Vagina (tissue), 2 donors: ENCODE measurements around the gene ABTB2. TPM values are rescaled to one million over a fixed set of nuclear protein-coding genes. Genes with fewer than 3 reads are reported as not detected.

Source experiments
- DNase-seq, 2 donors: peaks; one replicate each; pipeline ENCODE4 v3.0.0-alpha.2; 2017; ENCODE audit errors: extremely low spot score in 2 of 2
- H3K27ac ChIP-seq: fragments of 200-600 bp; sonication (generic); one replicate; pipeline ENCODE4 v1.5.1; 2019
- H3K27me3 ChIP-seq: fragments of 200-600 bp; sonication (generic); one replicate; pipeline ENCODE4 v1.5.1; 2019
- H3K36me3 ChIP-seq, 2 donors: fragments of 200-600 bp; sonication (generic); one replicate each; pipeline ENCODE4 v1.5.1; 2017 to 2019
- H3K4me1 ChIP-seq: fragments of 200-600 bp; sonication (generic); one replicate; pipeline ENCODE4 v1.5.1; 2019
- H3K4me3 ChIP-seq, 2 donors: fragments of 200-600 bp; sonication (generic); 1 replicate in 1 of 2; 2 replicates in 1 of 2; pipeline ENCODE4 v1.5.1; 2016 to 2019
- H3K9me3 ChIP-seq: fragments of 200-600 bp; sonication (generic); one replicate; pipeline ENCODE4 v1.5.1; 2019
- POLR2A ChIP-seq, 2 donors: fragments of 450-650 bp; IDR thresholded peaks; one replicate each; pipeline ENCODE4 v1.6.1; 2017; ENCODE audit warnings: antibody characterized with exemption in 2 of 2, mild to moderate bottlenecking in 2 of 2, moderate library complexity in 2 of 2
- POLR2AphosphoS5 ChIP-seq, 2 donors: sonication (generic); formaldehyde crosslinking; IDR thresholded peaks; one replicate each; pipeline ENCODE4 v1.9.0; 2017; ENCODE audit warnings: antibody characterized with exemption in 2 of 2, mild to moderate bottlenecking in 2 of 2, low read depth in 1 of 2; ENCODE audit not compliant: insufficient read depth in 1 of 2
- intact Hi-C: fragments of 100-400 bp; cut with DNase I; formaldehyde crosslinking; loops from one replicate; pipeline ENCODE4 v1.15.1; 2023
- total RNA-seq: library from RNA; depleted of rRNA; stranded (reverse); fragments of >200 nt; gene quantifications from one replicate; pipeline ENCODE4 v1.2.3, GENCODE V29; 2016
- TF ChIP-seq, protein P1 (sequence below), 3 experiments: fragments of 450-650 bp in 2 of 3; fragments of 200-600 bp in 1 of 3; sonication (generic) in 1 of 3; IDR thresholded peaks; one replicate each; pipeline ENCODE4 v1.5.1; 2017 to 2019; ENCODE audit warnings: antibody characterized with exemption in 3 of 3, mild to moderate bottlenecking in 2 of 3, moderate library complexity in 2 of 3

Gene ABTB2
- total RNA-seq, 1 donor from 2014 or later = 10.8 TPM

DNA sequence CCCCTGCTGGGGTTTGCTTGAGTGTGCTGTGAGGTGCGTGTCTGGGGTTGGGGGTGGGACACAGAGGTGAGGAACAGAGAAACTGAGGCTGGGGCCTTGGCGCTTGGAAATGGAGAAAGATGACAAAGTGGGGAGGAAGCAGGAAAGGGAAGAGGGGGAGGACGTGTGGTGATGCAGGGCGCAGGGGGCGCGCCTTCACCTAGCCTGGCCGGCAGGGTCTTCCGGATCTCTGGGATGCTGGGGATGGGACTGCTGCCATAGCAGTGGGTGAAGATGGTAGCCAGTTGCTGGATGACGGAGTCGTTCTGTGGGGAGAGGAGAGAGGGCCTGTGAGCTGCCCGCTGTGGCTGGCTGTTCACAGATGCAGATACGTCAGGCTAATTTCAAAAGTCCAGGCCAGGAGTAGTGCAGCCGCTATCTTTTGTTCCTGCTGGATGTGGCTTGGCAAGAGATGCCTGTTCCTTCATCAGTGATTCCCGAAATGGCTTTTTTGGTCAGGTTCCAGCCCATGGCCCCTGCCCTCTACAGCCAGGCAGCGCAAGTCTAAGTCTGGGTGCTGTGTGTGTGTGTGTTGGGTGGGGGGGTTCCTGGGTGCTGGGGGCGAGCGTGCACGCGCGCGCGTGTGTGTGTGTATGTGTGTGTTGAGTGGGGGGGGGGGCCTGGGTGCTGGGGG lies 197.6 kb downstream of the ABTB2 start:
- H3K9me3 ChIP-seq = no peaks in the 10 kb centered on the region
- H3K36me3 ChIP-seq = peaks cover 0 to 10% of the 10 kb centered on the region in 2 donors
- intact Hi-C loops = no loop called here
- no peak overlapping the region for H3K4me3 ChIP-seq
- H3K27ac ChIP-seq = no peak overlapping the region
- H3K27me3 ChIP-seq = no peaks in the 10 kb centered on the region
- no peak for DNase-seq
- TF ChIP-seq POLR2AphosphoS5 (IDR thresholded peaks at IDR 0.05; ENCODE audit: insufficient read depth in 1 of 2, low read depth in 1 of 2) (no peak), POLR2A (IDR thresholded peaks at IDR 0.05) (no peak)
- TF ChIP-seq, protein P1, sequence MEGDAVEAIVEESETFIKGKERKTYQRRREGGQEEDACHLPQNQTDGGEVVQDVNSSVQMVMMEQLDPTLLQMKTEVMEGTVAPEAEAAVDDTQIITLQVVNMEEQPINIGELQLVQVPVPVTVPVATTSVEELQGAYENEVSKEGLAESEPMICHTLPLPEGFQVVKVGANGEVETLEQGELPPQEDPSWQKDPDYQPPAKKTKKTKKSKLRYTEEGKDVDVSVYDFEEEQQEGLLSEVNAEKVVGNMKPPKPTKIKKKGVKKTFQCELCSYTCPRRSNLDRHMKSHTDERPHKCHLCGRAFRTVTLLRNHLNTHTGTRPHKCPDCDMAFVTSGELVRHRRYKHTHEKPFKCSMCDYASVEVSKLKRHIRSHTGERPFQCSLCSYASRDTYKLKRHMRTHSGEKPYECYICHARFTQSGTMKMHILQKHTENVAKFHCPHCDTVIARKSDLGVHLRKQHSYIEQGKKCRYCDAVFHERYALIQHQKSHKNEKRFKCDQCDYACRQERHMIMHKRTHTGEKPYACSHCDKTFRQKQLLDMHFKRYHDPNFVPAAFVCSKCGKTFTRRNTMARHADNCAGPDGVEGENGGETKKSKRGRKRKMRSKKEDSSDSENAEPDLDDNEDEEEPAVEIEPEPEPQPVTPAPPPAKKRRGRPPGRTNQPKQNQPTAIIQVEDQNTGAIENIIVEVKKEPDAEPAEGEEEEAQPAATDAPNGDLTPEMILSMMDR (IDR thresholded peaks at IDR 0.05) = no peak
- H3K4me1 ChIP-seq = peaks cover 1% of the 10 kb centered on the region

DNA sequence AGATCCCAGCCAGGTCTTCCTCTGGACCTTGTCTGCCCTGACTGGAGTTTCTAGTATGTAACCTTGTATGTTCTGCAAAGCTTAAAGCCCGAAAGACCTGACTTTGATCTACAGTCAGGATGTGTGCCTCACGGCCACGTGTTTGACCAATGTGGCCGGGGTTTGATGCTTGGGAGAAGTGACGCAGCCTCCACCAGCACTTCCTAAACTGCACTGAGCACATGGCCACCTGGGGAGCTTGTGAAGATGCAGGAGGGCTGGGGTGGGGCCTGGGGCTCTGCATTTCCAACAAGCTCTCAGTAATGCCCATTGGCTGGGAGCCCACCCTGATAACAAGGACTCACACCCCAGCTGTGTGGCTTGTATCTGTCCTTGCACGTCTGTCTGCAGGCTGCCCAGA lies 199.1 kb downstream of the ABTB2 start:
- Histone ChIP-seq H3K4me1 (peaks cover 12% of the 10 kb centered on the region), H3K27ac (no peak overlapping the region), H3K9me3 (no peaks in the 10 kb centered on the region), H3K4me3 (no peak overlapping the region), H3K27me3 (no peaks in the 10 kb centered on the region), H3K36me3 (peaks cover 0 to 10% of the 10 kb centered on the region in 2 donors)
- intact Hi-C loops = no loop called here
- no peak for TF ChIP-seq POLR2AphosphoS5 (IDR thresholded peaks at IDR 0.05; ENCODE audit: insufficient read depth in 1 of 2, low read depth in 1 of 2)
- TF ChIP-seq POLR2A (IDR thresholded peaks at IDR 0.05) = no peak
- TF ChIP-seq, protein P1 (IDR thresholded peaks at IDR 0.05) = no peak
- DNase-seq = no peak

DNA sequence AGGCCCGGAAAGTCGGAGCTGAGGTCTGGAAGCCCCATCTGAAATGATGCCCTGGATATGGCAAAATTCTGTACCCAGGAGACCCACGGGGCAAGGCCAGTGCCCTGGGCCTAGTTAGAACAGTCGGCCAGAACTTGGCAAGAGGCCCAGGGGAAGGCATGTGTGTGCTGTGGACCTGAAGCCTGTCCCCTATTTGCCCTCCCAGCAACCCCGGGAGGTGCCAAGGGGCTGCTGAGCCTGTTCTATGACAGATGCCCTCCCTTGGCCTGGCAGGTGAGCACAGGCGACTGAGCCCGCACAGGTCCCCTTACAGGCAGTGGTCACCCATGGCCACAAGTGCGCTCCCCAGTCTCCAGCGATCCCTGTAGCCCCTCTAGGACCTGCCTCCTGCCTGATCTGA lies 200.6 kb downstream of the ABTB2 start:
- H3K27ac ChIP-seq = no peak overlapping the region
- no peak overlapping the region for H3K4me3 ChIP-seq
- DNase-seq = no peak
- H3K27me3 ChIP-seq = no peaks in the 10 kb centered on the region
- peaks cover 0 to 10% of the 10 kb centered on the region in 2 donors for H3K36me3 ChIP-seq
- intact Hi-C loops = no loop called here
- no peaks in the 10 kb centered on the region for H3K9me3 ChIP-seq
- H3K4me1 ChIP-seq = peaks cover 12% of the 10 kb centered on the region
- TF ChIP-seq, protein P1 (IDR thresholded peaks at IDR 0.05) = no peak
- no peak for TF ChIP-seq POLR2A (IDR thresholded peaks at IDR 0.05)

DNA sequence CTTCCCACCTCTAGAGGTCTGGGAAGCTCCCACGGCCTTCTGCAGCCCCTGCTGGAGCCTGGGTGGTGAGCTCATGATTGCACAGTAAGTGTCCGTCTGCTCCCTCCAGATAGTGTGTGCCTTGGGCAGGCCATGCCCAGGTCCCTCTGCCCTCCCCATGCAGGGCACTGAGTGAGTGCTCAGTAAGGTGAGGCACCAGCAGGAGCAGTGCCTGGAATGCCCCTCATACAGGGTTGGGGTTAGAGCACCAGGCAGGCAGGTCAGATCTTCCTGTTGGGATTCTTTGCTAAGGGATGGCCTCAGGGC lies 202.1 kb downstream of the ABTB2 start:
- TF ChIP-seq, protein P1 (IDR thresholded peaks at IDR 0.05) = no peak
- TF ChIP-seq POLR2AphosphoS5 (IDR thresholded peaks at IDR 0.05; ENCODE audit: insufficient read depth in 1 of 2, low read depth in 1 of 2) (no peak), POLR2A (IDR thresholded peaks at IDR 0.05) (no peak)
- no peaks in the 10 kb centered on the region for H3K9me3 ChIP-seq
- H3K27me3 ChIP-seq = no peaks in the 10 kb centered on the region
- H3K27ac ChIP-seq = no peak overlapping the region
- H3K4me1 ChIP-seq = peaks cover 12% of the 10 kb centered on the region
- intact Hi-C loops = no loop called here
- DNase-seq = no peak
- H3K4me3 ChIP-seq = no peak overlapping the region
- H3K36me3 ChIP-seq = peaks cover 0 to 17% of the 10 kb centered on the region in 2 donors

DNA sequence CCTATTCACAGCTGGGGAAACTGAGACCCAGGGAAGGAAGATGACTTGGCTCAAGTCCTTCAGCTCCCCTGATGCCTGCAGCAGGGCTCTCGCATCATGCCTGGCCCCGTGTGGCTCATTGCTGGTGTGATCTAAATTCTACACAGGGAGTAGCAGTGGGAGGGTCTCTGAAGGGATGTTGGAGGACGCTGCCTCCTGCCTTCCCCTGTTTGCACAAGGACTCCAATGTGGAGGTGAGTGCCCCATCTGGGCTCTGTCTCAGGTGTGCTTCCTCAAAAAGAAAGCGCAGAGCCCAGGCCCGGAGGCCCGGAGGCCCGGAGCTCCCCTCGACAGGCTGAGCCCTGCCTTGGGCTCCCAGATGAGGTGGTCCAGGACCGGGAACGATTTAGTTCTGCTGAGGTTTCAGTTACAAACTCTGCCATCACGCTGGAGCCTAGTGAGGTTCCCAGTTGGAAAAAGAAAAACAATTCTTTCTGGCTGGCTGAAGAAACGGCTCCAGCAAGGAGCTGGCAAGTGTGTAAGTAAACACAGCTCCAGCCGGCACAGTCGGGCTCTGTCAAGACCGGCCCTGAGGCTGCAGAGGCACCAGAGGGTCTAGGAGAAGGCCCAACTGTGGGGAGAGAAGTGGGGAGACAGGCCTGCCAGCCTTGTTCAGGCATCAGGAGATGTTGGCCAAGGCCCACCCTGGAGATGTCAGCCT lies 202.6 kb downstream of the ABTB2 start:
- H3K4me3 ChIP-seq = no peak overlapping the region
- intact Hi-C loops = no loop called here
- no peaks in the 10 kb centered on the region for H3K9me3 ChIP-seq
- H3K36me3 ChIP-seq = peaks cover 0 to 17% of the 10 kb centered on the region in 2 donors
- TF ChIP-seq, protein P1 (IDR thresholded peaks at IDR 0.05) = no peak
- no peak for TF ChIP-seq POLR2AphosphoS5 (IDR thresholded peaks at IDR 0.05; ENCODE audit: insufficient read depth in 1 of 2, low read depth in 1 of 2)
- no peak for TF ChIP-seq POLR2A (IDR thresholded peaks at IDR 0.05)
- no peaks in the 10 kb centered on the region for H3K27me3 ChIP-seq
- no peak for DNase-seq
- H3K4me1 ChIP-seq = peaks cover 12% of the 10 kb centered on the region
- no peak overlapping the region for H3K27ac ChIP-seq
